Activated CD8-positive, alpha-beta memory T cell treated with anti-CD3 and anti-CD28 coated beads, Interleukin-2, amount 10 ng/mL, durations not matched to agents 7 days and 5 days (primary cell): ENCODE data around the gene EXD2. TPM values are rescaled to one million over a fixed set of nuclear protein-coding genes. Genes with fewer than 3 reads are reported as not detected.
A peak's percentile ranks its signal among the peaks of the same experiment; 100 is the strongest.

Source experiments
- ATAC-seq: fragments of 150-1000 bp; cut with Tn5 transposase; one replicate; pipeline ENCODE4 v1.10.0; 2021; ENCODE audit warnings: moderate library complexity
- CTCF ChIA-PET: fragments of 350-600 bp; sonication (Branson Sonifier 250); formaldehyde crosslinking; loops from one replicate; lab custom pipeline; 2021; ENCODE audit warnings: antibody characterized with exemption; lab: Charles Lee
- DNase-seq: peaks from one replicate; pipeline ENCODE4 v3.0.0-alpha.2; 2020
- H3K27ac Mint-ChIP-seq: one replicate; pipeline ENCODE4 v1.8.0; 2021; ENCODE audit warnings: mild to moderate bottlenecking, mixed read lengths
- H3K27me3 Mint-ChIP-seq: one replicate; pipeline ENCODE4 v1.8.0; 2021; ENCODE audit warnings: mixed read lengths
- H3K36me3 Mint-ChIP-seq: one replicate; pipeline ENCODE4 v1.8.0; 2021; ENCODE audit warnings: mild to moderate bottlenecking, mixed read lengths
- H3K4me1 Mint-ChIP-seq: one replicate; pipeline ENCODE4 v1.8.0; 2021; ENCODE audit warnings: mixed read lengths
- H3K4me3 Mint-ChIP-seq: one replicate; pipeline ENCODE4 v1.8.0; 2021; ENCODE audit warnings: mild to moderate bottlenecking, moderate library complexity, mixed read lengths
- H3K9me3 Mint-ChIP-seq: one replicate; pipeline ENCODE4 v1.8.0; 2022; ENCODE audit warnings: low read depth, mixed read lengths
- total RNA-seq, 2 experiments: library from RNA; stranded (reverse); gene quantifications; one replicate each; pipeline ENCODE4 v1.2.3, GENCODE V29; 2021

EXD2 gene, protein sequence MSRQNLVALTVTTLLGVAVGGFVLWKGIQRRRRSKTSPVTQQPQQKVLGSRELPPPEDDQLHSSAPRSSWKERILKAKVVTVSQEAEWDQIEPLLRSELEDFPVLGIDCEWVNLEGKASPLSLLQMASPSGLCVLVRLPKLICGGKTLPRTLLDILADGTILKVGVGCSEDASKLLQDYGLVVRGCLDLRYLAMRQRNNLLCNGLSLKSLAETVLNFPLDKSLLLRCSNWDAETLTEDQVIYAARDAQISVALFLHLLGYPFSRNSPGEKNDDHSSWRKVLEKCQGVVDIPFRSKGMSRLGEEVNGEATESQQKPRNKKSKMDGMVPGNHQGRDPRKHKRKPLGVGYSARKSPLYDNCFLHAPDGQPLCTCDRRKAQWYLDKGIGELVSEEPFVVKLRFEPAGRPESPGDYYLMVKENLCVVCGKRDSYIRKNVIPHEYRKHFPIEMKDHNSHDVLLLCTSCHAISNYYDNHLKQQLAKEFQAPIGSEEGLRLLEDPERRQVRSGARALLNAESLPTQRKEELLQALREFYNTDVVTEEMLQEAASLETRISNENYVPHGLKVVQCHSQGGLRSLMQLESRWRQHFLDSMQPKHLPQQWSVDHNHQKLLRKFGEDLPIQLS
- total RNA-seq = 1 to 10 TPM; 5.5 to 6.1 TPM

GRCh38 chr14:69191340-69192111, at the start of gene EXD2:
Gene EXD2, plus strand, starts transcription at chr14:69191498. Its CDS starts 17,973 bp downstream, at chr14:69209471.
- CTCF ChIA-PET = interaction anchor here (0.8 to 1.6 kb wide), 7 partner anchors 13 to 347 kb away, joined by 3 to 4 read pairs (median 3); no protein-coding TSS in a partner anchor
- no peaks in the 10 kb centered on the region for H3K9me3 Mint-ChIP-seq
- peaks cover 7% of the 10 kb centered on the region for H3K27me3 Mint-ChIP-seq
- peak within 1 kb of the TSS; percentile 80 for H3K27ac Mint-ChIP-seq
- peaks cover 14% of the 10 kb centered on the region for H3K4me1 Mint-ChIP-seq
- H3K36me3 Mint-ChIP-seq = no peaks in the 10 kb centered on the region
- DNase-seq (peak; percentile 82), ATAC-seq (peak; percentile 86)
- H3K4me3 Mint-ChIP-seq = peak within 1 kb of the TSS; percentile 88

DNA sequence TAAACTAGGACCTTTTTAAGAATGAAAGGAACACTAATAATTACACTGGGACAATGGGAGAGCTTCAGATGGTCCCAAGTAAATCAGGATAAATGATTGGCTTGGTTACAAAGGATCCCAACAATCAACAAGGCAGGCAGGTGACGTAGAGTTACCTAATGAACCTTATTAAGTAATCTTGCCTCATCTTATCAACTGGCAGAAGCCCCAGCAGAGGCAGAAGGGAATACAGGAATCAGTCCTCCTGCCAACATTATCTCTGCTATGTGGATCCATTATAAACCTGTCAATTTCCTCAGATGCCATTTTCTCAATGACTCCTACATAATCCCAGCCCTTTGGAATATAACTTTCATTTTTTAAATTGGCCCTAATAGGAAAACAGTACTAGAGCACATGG, 49.7 kb upstream of the EXD2 start:
- Mint-ChIP-seq H3K4me1 (peaks cover 18% of the 10 kb centered on the region), H3K36me3 (peaks cover 8% of the 10 kb centered on the region), H3K9me3 (no peaks in the 10 kb centered on the region), H3K27me3 (no peaks in the 10 kb centered on the region), H3K27ac (no peak overlapping the region), H3K4me3 (no peak overlapping the region)
- CTCF ChIA-PET = interaction anchor here (1.1 kb wide), 1 partner anchor 256 kb away, joined by 3 read pairs; the partner anchor contains the start of gene ERH
- no peak for DNase-seq
- no peak for ATAC-seq

DNA sequence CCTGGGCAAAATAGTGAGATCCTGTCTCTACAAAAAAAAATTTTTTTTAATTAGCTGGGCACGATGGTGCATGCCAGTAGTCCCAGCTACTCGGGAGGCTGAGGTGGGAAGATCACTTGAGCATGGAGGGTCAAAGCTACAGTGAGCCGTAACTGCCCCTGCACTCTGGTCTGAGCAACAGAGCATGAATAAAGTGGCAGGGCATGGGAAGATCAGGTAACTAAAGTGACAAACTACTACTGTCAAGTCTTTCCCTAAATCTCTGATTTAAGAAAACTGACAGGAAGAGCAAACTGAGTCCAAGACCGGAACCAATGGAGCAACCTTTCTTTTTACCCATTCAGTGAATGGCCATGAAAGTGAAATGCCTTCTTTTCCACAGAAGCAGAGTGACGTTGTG, 49.2 kb upstream of the EXD2 start:
- Mint-ChIP-seq H3K36me3 (peaks cover 9% of the 10 kb centered on the region), H3K4me1 (peaks cover 17% of the 10 kb centered on the region), H3K27ac (no peak overlapping the region), H3K9me3 (no peaks in the 10 kb centered on the region), H3K27me3 (no peaks in the 10 kb centered on the region), H3K4me3 (no peak overlapping the region)
- CTCF ChIA-PET = no interaction called here
- ATAC-seq = no peak
- DNase-seq = no peak

- peak overlapping the region; percentile 25 for H3K4me3 Mint-ChIP-seq
- CTCF ChIA-PET = interaction anchor here (1.1 to 2.1 kb wide), 6 partner anchors 12 to 306 kb away, joined by 3 to 6 read pairs (median 4); no protein-coding TSS in a partner anchor
- H3K27me3 Mint-ChIP-seq = peaks cover 4% of the 10 kb centered on the region
- H3K4me1 Mint-ChIP-seq = peaks cover 42% of the 10 kb centered on the region
- H3K27ac Mint-ChIP-seq = no peak overlapping the region
- DNase-seq (no peak), ATAC-seq (no peak)
- H3K9me3 Mint-ChIP-seq = no peaks in the 10 kb centered on the region
- peaks cover 24% of the 10 kb centered on the region for H3K36me3 Mint-ChIP-seq
Observed at GRCh38 chr14:69149461-69150244, 41.6 kb upstream of the EXD2 start.

DNA sequence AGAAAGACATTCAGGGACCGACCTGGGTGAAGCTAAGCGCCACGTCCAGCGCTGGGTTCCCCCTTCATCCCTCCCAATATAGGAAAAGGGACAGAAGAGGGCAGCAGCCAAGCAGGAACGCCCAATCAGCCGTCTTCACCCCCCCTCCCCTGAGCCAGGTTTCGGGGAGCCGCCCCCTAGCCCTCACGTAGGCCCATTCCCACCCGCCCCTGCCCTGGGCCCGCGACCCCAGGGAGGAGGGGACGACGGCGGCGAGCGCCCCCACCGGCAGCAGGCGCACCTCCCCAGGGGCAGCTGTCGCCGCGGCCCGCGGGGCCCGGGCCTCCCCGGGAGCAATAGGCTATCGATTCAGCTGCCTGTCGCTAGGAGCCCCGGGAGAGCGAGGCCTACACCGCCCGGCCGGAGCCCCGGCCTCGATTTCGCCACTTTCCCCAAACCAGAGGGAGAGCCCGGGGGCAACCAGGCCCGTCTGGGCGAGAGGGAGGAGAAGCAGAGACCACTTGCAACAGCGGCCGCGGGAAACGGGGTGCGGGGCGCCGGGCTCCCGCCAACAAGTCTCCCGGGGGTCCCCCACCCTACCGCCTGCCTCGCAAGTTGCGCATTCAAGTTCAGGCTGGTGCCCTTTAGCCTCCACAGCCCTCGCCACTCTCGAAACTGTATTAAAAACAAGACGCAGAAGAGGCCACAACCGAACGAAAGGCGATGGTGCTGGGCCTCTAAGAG, 39.7 kb upstream of the EXD2 start:
- no peaks in the 10 kb centered on the region for H3K9me3 Mint-ChIP-seq

DNA sequence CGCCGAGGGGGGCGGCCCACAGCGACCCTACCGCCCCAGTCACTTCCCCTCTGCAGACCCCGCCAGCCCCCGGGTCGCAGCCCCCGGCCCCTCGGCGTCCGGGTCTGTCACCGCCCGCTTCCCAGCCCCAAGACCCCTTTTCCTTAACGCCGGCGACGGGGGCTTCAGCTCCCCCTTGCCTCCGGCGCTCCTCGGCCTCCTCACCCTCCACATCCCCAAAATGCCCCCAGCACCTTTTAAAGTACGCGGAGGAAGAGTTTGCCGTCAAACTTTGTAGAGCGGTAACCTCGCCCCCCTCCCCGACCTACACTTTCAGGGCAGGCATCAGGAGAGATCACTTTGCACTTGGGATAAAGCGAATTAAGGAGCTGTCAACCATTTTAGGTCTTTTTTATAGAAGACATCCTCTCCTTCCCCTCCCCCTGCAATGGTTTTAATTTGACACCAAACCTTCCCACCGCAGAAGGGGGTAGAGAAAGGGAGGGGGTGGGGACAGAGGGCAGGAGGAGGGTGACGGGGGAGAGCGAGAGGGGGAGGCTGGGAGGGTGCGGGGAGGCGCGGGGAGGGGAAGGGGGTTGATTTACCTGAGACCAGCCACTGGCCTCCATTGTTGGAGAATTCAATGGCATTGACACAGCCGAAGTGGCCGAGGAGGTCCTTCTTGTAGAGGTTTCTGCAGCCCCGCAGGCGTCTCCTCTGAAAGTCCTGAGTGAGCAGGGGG, 39.0 kb upstream of the EXD2 start:
- Mint-ChIP-seq H3K36me3 (peaks cover 20% of the 10 kb centered on the region), H3K4me1 (peaks cover 35% of the 10 kb centered on the region), H3K27me3 (peaks cover 18% of the 10 kb centered on the region), H3K4me3 (peak overlapping the region; percentile 83), H3K27ac (peak overlapping the region; percentile 93), H3K9me3 (no peaks in the 10 kb centered on the region)
- ATAC-seq (peak; percentile 20), DNase-seq (peak; percentile 73)
- CTCF ChIA-PET = interaction anchor here (0.6 to 2.1 kb wide), 7 partner anchors 12 to 246 kb away, joined by 3 to 5 read pairs (median 3); partner anchors contain the start of genes ERH and SLC39A9

More for the DNA sequence above, 39.7 kb upstream of the EXD2 start:
- DNase-seq (peak; percentile 84), ATAC-seq (peak; percentile 65)
- Mint-ChIP-seq H3K27me3 (peaks cover 16% of the 10 kb centered on the region), H3K4me3 (peak overlapping the region; percentile 83), H3K36me3 (peaks cover 22% of the 10 kb centered on the region), H3K4me1 (peaks cover 37% of the 10 kb centered on the region), H3K27ac (peak overlapping the region; percentile 93)
- CTCF ChIA-PET = interaction anchor here (0.6 to 2.1 kb wide), 11 partner anchors 11 to 484 kb away, joined by 3 to 7 read pairs (median 3); no protein-coding TSS in a partner anchor

DNA sequence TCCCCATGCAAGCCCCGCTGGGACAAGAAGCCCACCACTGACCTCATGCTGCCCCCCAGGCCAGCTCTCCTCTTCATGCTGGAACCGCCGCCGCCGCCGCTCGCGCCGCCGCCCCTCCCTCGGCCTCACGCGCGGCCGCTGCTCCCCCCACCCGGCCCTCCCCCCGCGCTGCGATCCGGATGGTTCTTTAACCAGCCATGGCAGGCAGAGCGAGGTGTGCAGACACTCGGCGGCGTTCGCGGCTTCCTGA, 38.5 kb upstream of the EXD2 start, which contains the start of gene DCAF5:
TSS of gene DCAF5 (minus strand) at position 218 of the 250 bp plus-strand sequence. CDS start at position 77, 141 bp downstream.
- Mint-ChIP-seq H3K27me3 (peaks cover 21% of the 10 kb centered on the region), H3K9me3 (no peaks in the 10 kb centered on the region), H3K27ac (peak within 1 kb of the TSS; percentile 93), H3K4me1 (peaks cover 31% of the 10 kb centered on the region), H3K4me3 (peak within 1 kb of the TSS; percentile 83), H3K36me3 (peaks cover 16% of the 10 kb centered on the region)
- ATAC-seq = no peak
- CTCF ChIA-PET = interaction anchor here (0.9 to 1.0 kb wide), 3 partner anchors 12 to 246 kb away, joined by 3 read pairs; partner anchors contain the start of genes ERH and SLC39A9
- DNase-seq = peak; percentile 97

- DNase-seq (no peak), ATAC-seq (peak; percentile 94)
- Mint-ChIP-seq H3K27ac (peak overlapping the region; percentile 93), H3K4me3 (peak overlapping the region; percentile 83), H3K27me3 (peaks cover 23% of the 10 kb centered on the region), H3K4me1 (peaks cover 27% of the 10 kb centered on the region), H3K9me3 (no peaks in the 10 kb centered on the region), H3K36me3 (peaks cover 16% of the 10 kb centered on the region)
- CTCF ChIA-PET = interaction anchor here (0.9 to 1.2 kb wide), 3 partner anchors 24 to 245 kb away, joined by 3 read pairs; partner anchors contain the start of genes ERH and SLC39A9
Observed at GRCh38 chr14:69153152-69153872, 38.0 kb upstream of the EXD2 start.

- peaks cover 11% of the 10 kb centered on the region for H3K36me3 Mint-ChIP-seq
- ATAC-seq (no peak), DNase-seq (no peak)
- H3K27ac Mint-ChIP-seq = peak overlapping the region; percentile 84
- H3K27me3 Mint-ChIP-seq = peaks cover 27% of the 10 kb centered on the region
- no peaks in the 10 kb centered on the region for H3K9me3 Mint-ChIP-seq
- peaks cover 23% of the 10 kb centered on the region for H3K4me1 Mint-ChIP-seq
- CTCF ChIA-PET = interaction anchor here (0.8 to 1.2 kb wide), 2 partner anchors 24 to 244 kb away, joined by 3 to 4 read pairs; partner anchors contain the start of gene ERH
- peak overlapping the region; percentile 83 for H3K4me3 Mint-ChIP-seq
Observed at GRCh38 chr14:69153873-69154270, 37.4 kb upstream of the EXD2 start.

DNA sequence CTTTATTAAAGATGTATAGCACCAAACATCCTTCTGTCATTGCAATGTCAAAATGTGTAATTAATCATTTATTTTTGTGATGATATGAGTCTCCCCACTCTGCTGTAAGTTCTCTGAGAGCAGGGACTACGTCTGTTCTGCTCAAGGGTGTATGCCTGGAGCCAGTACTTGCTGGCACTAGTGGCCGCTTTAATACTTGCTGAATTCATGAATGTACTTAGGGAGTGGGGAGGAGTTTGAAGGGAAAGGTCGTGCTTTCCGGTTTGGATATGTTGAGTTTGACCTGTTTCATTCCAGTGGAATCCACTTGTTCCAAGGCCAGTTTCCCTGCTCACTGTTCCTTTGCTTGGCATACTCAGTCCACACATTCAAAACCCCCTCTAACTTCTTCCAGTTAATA, 36.5 kb upstream of the EXD2 start:
- peaks cover 32% of the 10 kb centered on the region for H3K27me3 Mint-ChIP-seq

GRCh38 chr14:69156224-69156623, 35.1 kb upstream of the EXD2 start:
- Mint-ChIP-seq H3K27ac (no peak overlapping the region), H3K4me1 (peaks cover 7% of the 10 kb centered on the region), H3K36me3 (peaks cover 4% of the 10 kb centered on the region), H3K9me3 (no peaks in the 10 kb centered on the region), H3K27me3 (peaks cover 43% of the 10 kb centered on the region), H3K4me3 (no peak overlapping the region)
- no peak for DNase-seq
- ATAC-seq = no peak
- CTCF ChIA-PET = interaction anchor here (2.0 kb wide), 1 partner anchor 27 kb away, joined by 6 read pairs; no protein-coding TSS in a partner anchor

More for the DNA sequence above, 36.5 kb upstream of the EXD2 start:
- CTCF ChIA-PET = no interaction called here
- Mint-ChIP-seq H3K27ac (no peak overlapping the region), H3K36me3 (peaks cover 5% of the 10 kb centered on the region), H3K9me3 (no peaks in the 10 kb centered on the region), H3K4me1 (peaks cover 19% of the 10 kb centered on the region), H3K4me3 (no peak overlapping the region)
- DNase-seq (no peak), ATAC-seq (no peak)
